ENCODE results near the gene CSTPP1. TPM values are rescaled to one million over a fixed set of nuclear protein-coding genes. Genes with fewer than 3 reads are reported as not detected.

CSTPP1 gene
- polyA plus RNA-seq, 1 donor (not counting 4 experiments of a cell fraction or from before 2014, with no cell fraction given) = 20.0 TPM

GRCh38 chr11:47052576-47052975, 116.0 kb downstream of the CSTPP1 start:
- no peaks in the 10 kb centered on the region for H3K9me1 ChIP-seq (ENCODE audit: control insufficient read depth, extremely low read depth, insufficient read depth, low read length)
- H3K36me3 ChIP-seq (ENCODE audit: control insufficient read depth in 2 of 2, extremely low read depth in 1 of 2, insufficient read depth in 2 of 2, low read length in 2 of 2) = no peaks in the 10 kb centered on the region
- H4K20me1 ChIP-seq (ENCODE audit: control insufficient read depth, extremely low read depth, insufficient read depth, low read length) = no peaks in the 10 kb centered on the region
- no peaks in the 10 kb centered on the region for H3K9me3 ChIP-seq (ENCODE audit: control insufficient read depth, low read depth, low read length)
- dilution Hi-C loops (cut with MboI; ENCODE audit: extremely low pct_ligation_motif_present, low sequenced_read_pairs) = no loop called here
- DNase-seq (ENCODE audit: low read depth, low spot score) (no peak), FAIRE-seq (no peak)
- H3K4me3 ChIP-seq (ENCODE audit: control insufficient read depth in 2 of 3, extremely low read depth in 1 of 3, insufficient read depth in 2 of 3, low read depth in 1 of 3, low read length in 3 of 3) = no peak overlapping the region
- H3K4me2 ChIP-seq (ENCODE audit: control insufficient read depth, extremely low read depth, insufficient read depth, low read depth, low read length) = no peak overlapping the region
- no peak overlapping the region for H3K9ac ChIP-seq (ENCODE audit: control insufficient read depth, extremely low read depth, insufficient read depth, low read length)
- TF ChIP-seq EZH2 (IDR thresholded peaks at IDR 0.05; ENCODE audit: low read length) (no peak), CTCF (optimal IDR thresholded peaks at IDR 0.05 in 1 of 3, IDR thresholded peaks at IDR 0.05 in 1 of 3, conservative IDR thresholded peaks at IDR 0.05 in 1 of 3; ENCODE audit: extremely low read depth in 1 of 3, insufficient read depth in 2 of 3, low read length in 3 of 3) (no peak)
- H3K4me1 ChIP-seq (ENCODE audit: control insufficient read depth, extremely low read depth, insufficient read depth, low read length) = no peaks in the 10 kb centered on the region
- no peaks in the 10 kb centered on the region for H3K27me3 ChIP-seq (ENCODE audit: control insufficient read depth, extremely low read depth, insufficient read depth, low read length)
- H2AFZ ChIP-seq (ENCODE audit: control insufficient read depth, low read length) = no peak overlapping the region
- no peak overlapping the region for H3K27ac ChIP-seq (ENCODE audit: control insufficient read depth, insufficient read depth, low read length)
- no peaks in the 10 kb centered on the region for H3K79me2 ChIP-seq (ENCODE audit: control insufficient read depth, insufficient read depth, low read length)

- Histone ChIP-seq H3K9me3 (ENCODE audit: control insufficient read depth, low read depth, low read length) (no peaks in the 10 kb centered on the region), H2AFZ (ENCODE audit: control insufficient read depth, low read length) (no peak overlapping the region), H3K36me3 (ENCODE audit: control insufficient read depth in 2 of 2, extremely low read depth in 1 of 2, insufficient read depth in 2 of 2, low read length in 2 of 2) (no peaks in the 10 kb centered on the region), H3K4me3 (ENCODE audit: control insufficient read depth in 2 of 3, extremely low read depth in 1 of 3, insufficient read depth in 2 of 3, low read depth in 1 of 3, low read length in 3 of 3) (no peak overlapping the region), H3K9me1 (ENCODE audit: control insufficient read depth, extremely low read depth, insufficient read depth, low read length) (no peaks in the 10 kb centered on the region), H3K4me2 (ENCODE audit: control insufficient read depth, extremely low read depth, insufficient read depth, low read depth, low read length) (no peak overlapping the region), H3K27me3 (ENCODE audit: control insufficient read depth, extremely low read depth, insufficient read depth, low read length) (no peaks in the 10 kb centered on the region), H3K9ac (ENCODE audit: control insufficient read depth, extremely low read depth, insufficient read depth, low read length) (no peak overlapping the region), H4K20me1 (ENCODE audit: control insufficient read depth, extremely low read depth, insufficient read depth, low read length) (no peaks in the 10 kb centered on the region), H3K27ac (ENCODE audit: control insufficient read depth, insufficient read depth, low read length) (no peak overlapping the region), H3K79me2 (ENCODE audit: control insufficient read depth, insufficient read depth, low read length) (no peaks in the 10 kb centered on the region), H3K4me1 (ENCODE audit: control insufficient read depth, extremely low read depth, insufficient read depth, low read length) (no peaks in the 10 kb centered on the region)
- no peak for DNase-seq (ENCODE audit: low read depth, low spot score)
- dilution Hi-C loops (cut with MboI; ENCODE audit: extremely low pct_ligation_motif_present, low sequenced_read_pairs) = no loop called here
- TF ChIP-seq EZH2 (IDR thresholded peaks at IDR 0.05; ENCODE audit: low read length) (no peak), CTCF (optimal IDR thresholded peaks at IDR 0.05 in 1 of 3, IDR thresholded peaks at IDR 0.05 in 1 of 3, conservative IDR thresholded peaks at IDR 0.05 in 1 of 3; ENCODE audit: extremely low read depth in 1 of 3, insufficient read depth in 2 of 3, low read length in 3 of 3) (no peak)
- no peak for FAIRE-seq
These were observed 119.0 kb downstream of the CSTPP1 start for GRCh38 chr11:47055534-47055933.
